H1 (cell line): ENCODE results near the gene PDZRN4. TPM values are rescaled to one million over a fixed set of nuclear protein-coding genes. Genes with fewer than 3 reads are reported as not detected.

ENCODE experiments used
- CTCF ChIA-PET: fragments of 300-600 bp; sonication (Branson Sonifier 250); formaldehyde crosslinking; loops from one replicate; lab custom pipeline; 2021; ENCODE audit not compliant: partially characterized antibody; lab: Charles Lee
- POLR2A ChIA-PET: fragments of 300-600 bp; sonication (Branson Sonifier 250); formaldehyde crosslinking; loops from one replicate; lab custom pipeline; 2021; ENCODE audit warnings: inconsistent platforms; ENCODE audit not compliant: partially characterized antibody; lab: Charles Lee
- DNase-seq, 2 experiments: peaks; one replicate each; pipeline versions ENCODE4 v3.0.0 to v3.0.0-alpha.2; 2010 to 2022; ENCODE audit warnings: low spot score in 2 of 2, low read depth in 1 of 2, mixed read lengths in 1 of 2
- FAIRE-seq: peaks from 2 replicates; lab custom pipeline; 2011; peaks lifted over from hg19 to GRCh38; lab: Jason Lieb, UNC
- H2AFZ ChIP-seq: 2 replicates; pipeline ENCODE4 v1.8.1; 2012; ENCODE audit warnings: low read length, inconsistent platforms
- H2AK5ac ChIP-seq: 2 replicates; pipeline ENCODE4 v1.6.1; 2013; ENCODE audit warnings: low read depth, low read length
- H2BK120ac ChIP-seq: replicated peaks from 2 replicates; pipeline ENCODE3; 2013; ENCODE audit warnings: low read depth, low read length, inconsistent platforms
- H2BK12ac ChIP-seq: 2 replicates; pipeline ENCODE4 v1.6.1; 2013; ENCODE audit warnings: low read depth, low read length
- H2BK15ac ChIP-seq: 2 replicates; pipeline ENCODE4 v1.6.1; 2013; ENCODE audit warnings: low read length
- H2BK20ac ChIP-seq: 2 replicates; pipeline ENCODE4 v1.6.1; 2013; ENCODE audit warnings: low read length
- H2BK5ac ChIP-seq: 2 replicates; pipeline ENCODE4 v1.6.1; 2013; ENCODE audit warnings: low read depth, low read length
- H3K14ac ChIP-seq: 2 replicates; pipeline ENCODE4 v1.6.1; 2013; ENCODE audit warnings: inconsistent platforms; ENCODE audit not compliant: insufficient read length
- H3K18ac ChIP-seq: 2 replicates; pipeline ENCODE4 v1.6.1; 2013; ENCODE audit warnings: low read length; ENCODE audit errors: extremely low read depth
- H3K23ac ChIP-seq: 2 replicates; pipeline ENCODE4 v1.6.1; 2013; ENCODE audit warnings: inconsistent platforms; ENCODE audit not compliant: insufficient read length
- H3K23me2 ChIP-seq: 2 replicates; pipeline ENCODE4 v1.6.1; 2013; ENCODE audit warnings: low read depth, low read length
- H3K27ac ChIP-seq: 2 replicates; pipeline ENCODE4 v1.6.1; 2011; ENCODE audit warnings: low read depth, low read length, inconsistent platforms
- H3K27me3 ChIP-seq, 4 experiments: replicated peaks in 1 of 4; 1 replicate in 1 of 4; 2 replicates in 3 of 4; pipeline versions ENCODE4 v1.6.1 to v1.8.1; 2011 to 2013; ENCODE audit warnings: low read length in 3 of 4, mild to moderate bottlenecking in 3 of 4, inconsistent platforms in 2 of 4, mixed read lengths in 2 of 4, moderate library complexity in 1 of 4; ENCODE audit not compliant: control insufficient read depth in 3 of 4, insufficient read depth in 3 of 4; ENCODE audit errors: extremely low read depth in 1 of 4
- H3K36me3 ChIP-seq, 4 experiments: 2 replicates each; pipeline versions ENCODE4 v1.6.1 to v1.8.1; 2011 to 2013; ENCODE audit warnings: mild to moderate bottlenecking in 4 of 4, low read length in 3 of 4, moderate library complexity in 2 of 4, control low read depth in 1 of 4, inconsistent platforms in 1 of 4; ENCODE audit not compliant: insufficient read depth in 4 of 4, control insufficient read depth in 2 of 4
- H3K4ac ChIP-seq: replicated peaks from 2 replicates; pipeline ENCODE3; 2013; ENCODE audit warnings: low read length, low read depth, mixed read lengths, inconsistent platforms; ENCODE audit not compliant: insufficient read length
- H3K4me1 ChIP-seq, 4 experiments: replicated peaks in 1 of 4; 1 replicate in 1 of 4; 2 replicates in 3 of 4; pipeline versions ENCODE4 v1.6.1 to v1.8.1; 2011 to 2013; ENCODE audit warnings: low read length in 3 of 4, inconsistent platforms in 2 of 4, mixed read lengths in 1 of 4; ENCODE audit not compliant: insufficient read depth in 4 of 4, control insufficient read depth in 3 of 4
- H3K4me2 ChIP-seq, 2 experiments: 2 replicates each; pipeline versions ENCODE4 v1.6.1 to v1.8.1; 2011 to 2013; ENCODE audit warnings: low read depth in 2 of 2, low read length in 2 of 2, control low read depth in 1 of 2, inconsistent platforms in 1 of 2, mild to moderate bottlenecking in 1 of 2; ENCODE audit not compliant: insufficient read depth in 1 of 2
- H3K4me3 ChIP-seq, 4 experiments: fragments of 200-600, 300-600 bp in 1 of 4; sonication (generic), shearing (Covaris generic), sonication (Bioruptor Twin) in 1 of 4; 2 replicates each; pipeline versions ENCODE4 v1.5.1 to v1.8.1; 2011 to 2016; ENCODE audit warnings: low read length in 4 of 4, low read depth in 3 of 4, control low read depth in 2 of 4, inconsistent platforms in 2 of 4, mild to moderate bottlenecking in 2 of 4, mixed read lengths in 1 of 4, moderate library complexity in 1 of 4; ENCODE audit not compliant: insufficient read depth in 2 of 4; ENCODE audit errors: extremely low read depth in 1 of 4
- H3K56ac ChIP-seq: replicated peaks from 2 replicates; pipeline ENCODE3; 2013; ENCODE audit warnings: low read depth, mild to moderate bottlenecking, mixed read lengths, low read length, inconsistent platforms; ENCODE audit not compliant: insufficient read length
- H3K79me1 ChIP-seq: 2 replicates; pipeline ENCODE4 v1.6.1; 2013; ENCODE audit warnings: low read depth, low read length, control low read depth
- H3K79me2 ChIP-seq, 2 experiments: 2 replicates each; pipeline versions ENCODE4 v1.6.1 to v1.8.1; 2012 to 2013; ENCODE audit warnings: low read length in 2 of 2, mild to moderate bottlenecking in 2 of 2, inconsistent platforms in 1 of 2; ENCODE audit not compliant: insufficient read depth in 2 of 2, control insufficient read depth in 1 of 2
- H3K9ac ChIP-seq, 4 experiments: replicated peaks in 1 of 4; 1 replicate in 1 of 4; 2 replicates in 3 of 4; pipeline versions ENCODE4 v1.6.1 to v1.8.1; 2011 to 2013; ENCODE audit warnings: low read depth in 3 of 4, low read length in 3 of 4, control low read depth in 2 of 4, mild to moderate bottlenecking in 2 of 4, moderate library complexity in 2 of 4, inconsistent platforms in 1 of 4; ENCODE audit errors: extremely low read depth in 1 of 4
- H3K9me3 ChIP-seq, 2 experiments: 2 replicates each; pipeline versions ENCODE4 v1.6.1 to v1.8.1; 2012 to 2013; ENCODE audit warnings: mild to moderate bottlenecking in 2 of 2, moderate library complexity in 2 of 2, control low read depth in 1 of 2, inconsistent platforms in 1 of 2, low read depth in 1 of 2, low read length in 1 of 2, mixed read lengths in 1 of 2; ENCODE audit not compliant: insufficient read depth in 2 of 2
- H4K20me1 ChIP-seq, 2 experiments: replicated peaks in 1 of 2; 2 replicates each; pipeline versions ENCODE3 to v1.8.1; 2011 to 2013; ENCODE audit warnings: inconsistent platforms in 2 of 2, low read length in 2 of 2, mild to moderate bottlenecking in 1 of 2; ENCODE audit not compliant: insufficient read depth in 2 of 2, control insufficient read depth in 1 of 2
- H4K5ac ChIP-seq: 2 replicates; pipeline ENCODE4 v1.6.1; 2013; ENCODE audit warnings: low read length, low read depth, mixed read lengths, inconsistent platforms; ENCODE audit not compliant: insufficient read length
- H4K8ac ChIP-seq: 2 replicates; pipeline ENCODE4 v1.8.0; 2013; ENCODE audit warnings: mild to moderate bottlenecking, moderate library complexity, low read length, inconsistent platforms; ENCODE audit not compliant: insufficient read depth; ENCODE audit errors: extremely low read depth
- H4K91ac ChIP-seq: replicated peaks from 2 replicates; pipeline ENCODE3; 2013; ENCODE audit warnings: low read length, mixed read lengths, inconsistent platforms; ENCODE audit not compliant: insufficient read length
- CTBP2 ChIP-seq: IDR thresholded peaks from 2 replicates; pipeline ENCODE4 v1.7.0; 2011; ENCODE audit warnings: borderline replicate concordance, mild to moderate bottlenecking, moderate library complexity, mixed read lengths, low read length; ENCODE audit not compliant: insufficient read depth, insufficient read length
- TCF12 ChIP-seq: IDR thresholded peaks from 2 replicates; pipeline ENCODE4 v1.6.1; 2011; ENCODE audit warnings: low read depth, mild to moderate bottlenecking, low read length
- WGBS, 2 experiments: shearing (Covaris generic) in 1 of 2; methylation state at CpG; one replicate each; pipeline versions ENCODE4 v1.1.6 to v1.1.7; 2013 to 2015; ENCODE audit warnings: low lambda C conversion rate in 2 of 2, mixed read lengths in 2 of 2, inconsistent platforms in 1 of 2, low coverage in 1 of 2, missing lambda C conversion rate in 1 of 2; ENCODE audit not compliant: insufficient replicate concordance in 2 of 2, insufficient coverage in 1 of 2, insufficient read length in 1 of 2; ENCODE audit errors: extremely low coverage in 1 of 2, missing lambda C conversion rate in 1 of 2; 5-methylcytosine and 5-hydroxymethylcytosine counted together
- polyA plus RNA-seq, 7 experiments: library from polyadenylated mRNA; depleted of rRNA in 3 of 7; stranded (reverse) in 5 of 7; unstranded in 2 of 7; fragments of >200 nt in 5 of 7; fragments of 200-250 nt in 2 of 7; gene quantifications; 1 replicate in 5 of 7; 2 replicates in 1 of 7; 4 replicates in 1 of 7; pipeline versions ENCODE4 v1.2.1 to v1.2.3, GENCODE V29; 2011 to 2013; ENCODE audit warnings: missing spikeins in 2 of 7, mixed read lengths in 2 of 7
- total RNA-seq: library from RNA; stranded (reverse); fragmentation: NEBNext Ultra II Directional; extraction: Animal tissue kit (Norgen Biotek cat#: 25700); gene quantifications from 2 replicates; pipeline ENCODE4 v1.2.1, GENCODE V29; 2021

PDZRN4 gene
- total and polyA plus RNA-seq, 2 of the 8 experiments (the other 6 are each of a cell fraction or from before 2014, with no cell fraction given): not detected

DNA sequence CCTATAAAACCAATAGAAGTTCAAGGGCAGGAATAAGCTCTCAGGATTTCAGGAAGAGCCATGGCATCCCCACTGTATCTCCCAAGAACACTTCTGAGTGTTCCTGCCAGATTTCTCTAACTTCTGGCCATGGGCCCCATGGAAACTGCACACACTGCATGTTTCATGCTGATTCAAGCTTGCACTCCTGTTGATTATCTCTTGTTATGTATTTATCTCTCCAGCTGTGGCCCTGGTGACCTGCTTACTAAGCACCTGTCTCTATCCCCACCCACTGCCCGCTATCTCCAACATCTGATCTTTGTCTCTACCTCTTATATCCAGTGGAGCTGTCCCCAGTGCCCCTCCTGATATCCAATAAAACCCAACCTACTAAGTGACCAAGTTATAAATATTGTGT is 285.3 kb downstream of the PDZRN4 start:
- Histone ChIP-seq H2BK5ac (no peak overlapping the region), H4K8ac (no peak overlapping the region), H3K14ac (no peak overlapping the region), H3K18ac (no peak overlapping the region), H3K23me2 (no peaks in the 10 kb centered on the region), H3K4ac (no peak overlapping the region), H2AK5ac (no peak overlapping the region), H3K79me2 (no peaks in the 10 kb centered on the region), H3K4me1 (peaks cover 2 to 12% (median 7%) of the 10 kb centered on the region in 4 experiments; a peak in 6 of 7 replicates), H3K27ac (no peak overlapping the region), H2BK20ac (no peak overlapping the region), H4K5ac (no peak overlapping the region), H3K9me3 (no peaks in the 10 kb centered on the region), H2BK120ac (no peak overlapping the region), H4K20me1 (no peaks in the 10 kb centered on the region), H2BK15ac (no peak overlapping the region), H3K23ac (no peak overlapping the region), H3K4me2 (no peak overlapping the region; a peak in 1 of 4 replicates), H3K79me1 (no peaks in the 10 kb centered on the region), H2AFZ (no peak overlapping the region), H2BK12ac (no peak overlapping the region), H3K4me3 (no peak overlapping the region), H3K36me3 (no peaks in the 10 kb centered on the region), H3K27me3 (no peaks in the 10 kb centered on the region), H3K9ac (no peak overlapping the region), H3K56ac (no peak overlapping the region), H4K91ac (peak overlapping the region; percentile 30)
- ChIA-PET CTCF (no interaction called here), POLR2A (no interaction called here)
- TF ChIP-seq TCF12 (0 out of 2 replicates have a peak, but pooled peaks have one; percentile 45), CTBP2 (no peak)
- no peak for FAIRE-seq
- 94% methylated on average over 1 of the region's 1 CpG; no CpG with 5 or more reads in 1 of the 2 experiments for WGBS, 2 experiments
- no peak for DNase-seq
